ENCODE measurements around the gene ALKBH8. TPM values are rescaled to one million over a fixed set of nuclear protein-coding genes. Genes with fewer than 3 reads are reported as not detected.
"Not testable (repeated sequence)": the region's sequence is repeated elsewhere in the genome, so short reads cannot be mapped to it uniquely, and the experiment has no call there.

Gene ALKBH8
- total and polyA plus RNA-seq, 9 donors = 2.8 to 10.1 (median 6.7) TPM

DNA sequence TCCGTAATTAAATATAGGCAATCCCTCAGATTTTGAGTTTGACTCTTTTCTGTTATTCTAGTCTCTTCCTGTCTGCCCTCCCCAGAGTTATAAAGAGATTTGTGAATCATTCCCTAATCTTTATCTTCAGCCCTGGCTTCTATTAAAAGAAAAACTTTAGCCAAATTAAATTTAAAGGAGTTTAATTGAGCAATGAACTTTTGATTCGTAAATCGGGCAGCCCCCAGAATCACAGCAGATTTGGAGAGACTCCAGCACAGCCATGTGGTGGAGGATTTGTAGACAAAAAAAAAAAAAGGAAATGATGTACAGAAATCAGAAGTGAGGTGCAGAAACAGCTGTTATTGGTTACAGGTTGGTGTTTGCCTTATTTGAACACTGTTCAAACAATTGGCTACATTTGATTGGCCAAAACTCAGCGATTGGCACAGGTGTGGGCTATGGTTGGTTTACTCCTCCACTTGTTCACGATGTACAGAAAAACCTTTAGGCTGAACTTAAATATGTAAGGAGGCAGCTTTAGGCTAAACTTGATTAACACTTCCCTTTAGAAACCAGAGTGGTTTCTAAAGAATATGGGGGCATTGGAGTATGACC, 2.3 kb upstream of the ALKBH8 start:
- Histone ChIP-seq H3K4me3 (no peak overlapping the region), H3K4me1 (ENCODE audit: insufficient read depth) (peaks cover 4% of the 10 kb centered on the region), H3K9me3 (no peaks in the 10 kb centered on the region), H3K27me3 (no peaks in the 10 kb centered on the region), H3K36me3 (no peaks in the 10 kb centered on the region), H3K27ac (no peak overlapping the region)
- WGBS, 3 donors = 12 to 18% (median 15%) methylated on average over 5 of the region's 5 CpGs
- TF ChIP-seq, protein P1, sequence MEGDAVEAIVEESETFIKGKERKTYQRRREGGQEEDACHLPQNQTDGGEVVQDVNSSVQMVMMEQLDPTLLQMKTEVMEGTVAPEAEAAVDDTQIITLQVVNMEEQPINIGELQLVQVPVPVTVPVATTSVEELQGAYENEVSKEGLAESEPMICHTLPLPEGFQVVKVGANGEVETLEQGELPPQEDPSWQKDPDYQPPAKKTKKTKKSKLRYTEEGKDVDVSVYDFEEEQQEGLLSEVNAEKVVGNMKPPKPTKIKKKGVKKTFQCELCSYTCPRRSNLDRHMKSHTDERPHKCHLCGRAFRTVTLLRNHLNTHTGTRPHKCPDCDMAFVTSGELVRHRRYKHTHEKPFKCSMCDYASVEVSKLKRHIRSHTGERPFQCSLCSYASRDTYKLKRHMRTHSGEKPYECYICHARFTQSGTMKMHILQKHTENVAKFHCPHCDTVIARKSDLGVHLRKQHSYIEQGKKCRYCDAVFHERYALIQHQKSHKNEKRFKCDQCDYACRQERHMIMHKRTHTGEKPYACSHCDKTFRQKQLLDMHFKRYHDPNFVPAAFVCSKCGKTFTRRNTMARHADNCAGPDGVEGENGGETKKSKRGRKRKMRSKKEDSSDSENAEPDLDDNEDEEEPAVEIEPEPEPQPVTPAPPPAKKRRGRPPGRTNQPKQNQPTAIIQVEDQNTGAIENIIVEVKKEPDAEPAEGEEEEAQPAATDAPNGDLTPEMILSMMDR (IDR thresholded peaks at IDR 0.05) = no peak
- no peak for TF ChIP-seq POLR2A (IDR thresholded peaks at IDR 0.05)
- TF ChIP-seq EP300 (IDR thresholded peaks at IDR 0.05) = no peak
- no peak for DNase-seq
- intact Hi-C loops (cut with DNase I) = no loop called here

DNA sequence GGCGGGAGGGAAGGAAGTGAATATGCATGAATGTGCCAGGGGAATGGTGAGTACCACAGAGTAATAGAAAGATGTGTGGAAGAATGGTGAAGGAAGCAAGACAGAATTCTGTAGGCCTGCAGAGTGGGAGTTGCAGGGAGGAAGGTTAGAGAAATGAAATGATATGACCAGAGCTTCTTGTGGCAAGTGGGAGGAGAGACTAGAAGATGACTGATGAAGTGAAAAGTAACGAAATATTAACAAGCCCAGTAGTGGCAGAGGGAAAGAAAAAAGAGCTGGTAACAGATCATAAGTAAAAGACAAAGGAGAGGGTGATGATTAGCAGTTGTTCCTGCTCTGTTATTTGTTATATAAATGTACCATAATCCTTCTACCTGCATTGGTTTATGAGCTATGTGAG, 1.0 kb upstream of the ALKBH8 start:
- Histone ChIP-seq H3K36me3 (no peaks in the 10 kb centered on the region), H3K4me3 (no peak overlapping the region), H3K27ac (no peak overlapping the region), H3K27me3 (no peaks in the 10 kb centered on the region), H3K4me1 (ENCODE audit: insufficient read depth) (peaks cover 4% of the 10 kb centered on the region), H3K9me3 (no peaks in the 10 kb centered on the region)
- TF ChIP-seq, protein P1 (IDR thresholded peaks at IDR 0.05) = no peak
- no peak for DNase-seq
- WGBS, 3 donors = 88 to 91% (median 90%) methylated on average over 2 of the region's 2 CpGs
- intact Hi-C loops (cut with DNase I) = no loop called here

DNA sequence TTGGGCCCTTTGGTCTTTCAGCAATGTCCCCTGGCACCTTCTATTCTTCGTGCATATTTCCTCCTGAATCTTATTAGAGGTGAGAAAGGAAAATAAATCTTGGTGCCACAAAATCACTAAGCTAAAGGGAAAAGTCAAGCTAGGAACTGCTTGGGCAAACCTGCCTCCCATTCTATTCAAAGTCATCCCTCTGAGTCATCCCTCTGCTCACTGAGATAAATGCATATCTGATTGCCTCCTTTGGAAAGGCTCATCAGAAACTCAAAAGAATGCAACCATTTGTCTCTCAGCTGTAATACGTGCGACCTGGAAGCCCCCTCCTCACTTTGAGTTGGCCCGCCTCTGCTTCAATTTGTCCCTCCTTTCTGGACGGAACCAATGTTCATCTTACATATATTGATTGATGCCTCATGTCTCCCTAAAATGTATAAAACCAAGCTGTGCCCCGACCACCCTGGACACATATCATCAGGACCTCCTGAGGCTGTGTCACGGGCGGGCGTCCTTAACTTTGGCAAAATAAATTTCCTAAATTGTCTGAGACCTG, 493 bp upstream of the ALKBH8 start:
- intact Hi-C loops (cut with DNase I) = not testable (repeated sequence)

DNA sequence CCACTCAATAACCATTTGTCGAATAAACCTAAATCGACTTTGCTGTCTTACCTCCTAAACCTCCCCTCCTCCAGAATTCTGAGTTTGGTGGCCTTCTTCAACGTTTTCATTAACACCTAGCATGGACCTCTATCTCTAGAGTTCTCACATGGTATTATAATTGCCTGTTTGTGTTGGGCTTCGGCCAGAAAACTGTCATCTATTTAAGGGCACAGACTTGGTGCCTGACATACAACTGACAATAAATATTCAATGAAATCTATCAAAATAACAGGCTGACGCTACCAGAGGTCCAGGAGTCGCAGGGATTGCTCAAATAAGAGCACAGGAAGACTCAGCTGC, 687 bp downstream of the ALKBH8 start:
- TF ChIP-seq, protein P1 (IDR thresholded peaks at IDR 0.05) = no peak
- TF ChIP-seq EP300 (IDR thresholded peaks at IDR 0.05) (no peak), POLR2A (IDR thresholded peaks at IDR 0.05) (no peak)
- Histone ChIP-seq H3K36me3 (no peaks in the 10 kb centered on the region), H3K27me3 (no peaks in the 10 kb centered on the region), H3K4me1 (ENCODE audit: insufficient read depth) (peaks cover 4% of the 10 kb centered on the region), H3K4me3 (peak overlapping the region; percentile 72), H3K27ac (peak overlapping the region in 1 of 2 donors; percentile 8), H3K9me3 (no peaks in the 10 kb centered on the region)
- intact Hi-C loops (cut with DNase I) = no loop called here
- no peak for DNase-seq
- 6 to 9% (median 9%) methylated on average over 6 of the region's 6 CpGs for WGBS, 3 donors

More for the DNA sequence above, 493 bp upstream of the ALKBH8 start:
- Histone ChIP-seq H3K27ac (peak overlapping the region in 1 of 2 donors; percentile 8), H3K4me3 (peak overlapping the region; percentile 72)
- not testable (repeated sequence) for H3K4me1 ChIP-seq (ENCODE audit: insufficient read depth); H3K27me3 ChIP-seq; DNase-seq; H3K36me3 ChIP-seq; H3K9me3 ChIP-seq
- 60 to 61% (median 61%) methylated on average over 9 of the region's 9 CpGs for WGBS, 3 donors

DNA sequence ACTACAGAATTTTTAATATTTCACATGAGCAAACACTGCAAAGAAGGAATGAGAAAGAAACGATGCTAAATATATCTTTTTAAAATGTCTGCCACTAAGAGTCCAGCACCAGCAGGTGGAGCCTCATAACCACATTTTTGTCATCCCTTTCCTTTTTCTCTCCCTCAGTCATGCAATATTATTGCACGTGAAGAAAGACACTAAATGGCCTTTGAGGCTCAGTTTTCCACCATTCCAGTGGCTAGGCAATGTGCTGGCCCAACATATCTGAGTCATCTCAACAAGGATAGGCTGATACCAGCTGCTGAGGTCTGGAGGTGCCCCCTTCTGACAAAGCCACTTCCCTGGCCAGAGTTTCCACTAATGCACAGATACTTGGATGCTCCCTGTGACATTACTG, 1.8 kb downstream of the ALKBH8 start:
- Histone ChIP-seq H3K27me3 (no peaks in the 10 kb centered on the region), H3K9me3 (no peaks in the 10 kb centered on the region), H3K4me1 (ENCODE audit: insufficient read depth) (peaks cover 4% of the 10 kb centered on the region), H3K4me3 (no peak overlapping the region), H3K27ac (no peak overlapping the region), H3K36me3 (no peaks in the 10 kb centered on the region)
- TF ChIP-seq EP300 (IDR thresholded peaks at IDR 0.05) (no peak), POLR2A (IDR thresholded peaks at IDR 0.05) (no peak)
- TF ChIP-seq, protein P1 (IDR thresholded peaks at IDR 0.05) = peak in 2 of 3 donors; percentile 37 to 51
- peak in 3 of 5 donors; percentile 21 to 35 (median 25) for DNase-seq
- 0 to 1% (median 0%) methylated on average over 2 of the region's 2 CpGs for WGBS, 3 donors
- intact Hi-C loops (cut with DNase I) = no loop called here
